Uterus (tissue), 4 donors: ENCODE results near the gene CTCFL. TPM values are rescaled to one million over a fixed set of nuclear protein-coding genes. Genes with fewer than 3 reads are reported as not detected.

Experiments
- DNase-seq, 2 donors: peaks; one replicate each; pipeline ENCODE4 v3.0.0-alpha.2; 2019 to 2020
- H3K27ac ChIP-seq, 2 donors: fragments of 200-600 bp; sonication (generic); 1 replicate in 1 of 2; 2 replicates in 1 of 2; pipeline ENCODE4 v1.5.1; 2016 to 2018
- H3K27me3 ChIP-seq, 2 donors: fragments of 200-600 bp; sonication (generic); one replicate each; pipeline ENCODE4 v1.5.1; 2018 to 2019; ENCODE audit warnings: control low read depth in 1 of 2
- H3K36me3 ChIP-seq, 2 donors: fragments of 200-600 bp; sonication (generic); one replicate each; pipeline ENCODE4 v1.5.1; 2019; ENCODE audit warnings: control low read depth in 1 of 2
- H3K4me1 ChIP-seq, 2 donors: fragments of 200-600 bp; sonication (generic); one replicate each; pipeline ENCODE4 v1.5.1; 2018 to 2019; ENCODE audit warnings: control low read depth in 1 of 2
- H3K4me3 ChIP-seq, 2 donors: fragments of 200-600 bp; sonication (generic); 1 replicate in 1 of 2; 2 replicates in 1 of 2; pipeline ENCODE4 v1.5.1; 2018 to 2019; ENCODE audit warnings: mild to moderate bottlenecking in 1 of 2
- H3K9me3 ChIP-seq, 2 donors: fragments of 200-600 bp; sonication (generic); one replicate each; pipeline ENCODE4 v1.5.1; 2019; ENCODE audit warnings: control low read depth in 1 of 2
- CTCF ChIP-seq, 4 experiments: fragments of 200-600 bp in 2 of 4; fragments of 450-650 bp in 2 of 4; sonication (generic) in 2 of 4; IDR thresholded peaks; one replicate each; pipeline ENCODE4 v1.5.1; 2016 to 2019; ENCODE audit warnings: antibody characterized with exemption in 4 of 4, mild to moderate bottlenecking in 2 of 4, moderate library complexity in 1 of 4
- POLR2A ChIP-seq, 2 donors: fragments of 450-650 bp; IDR thresholded peaks; one replicate each; pipeline ENCODE4 v1.6.1; 2016; ENCODE audit warnings: antibody characterized with exemption in 2 of 2, mild to moderate bottlenecking in 1 of 2, moderate library complexity in 1 of 2
- intact Hi-C: fragments of 100-400 bp; cut with DNase I; formaldehyde crosslinking; loops from one replicate; pipeline ENCODE4 v1.15.1; 2023; ENCODE audit warnings: low total_unique reads
- total RNA-seq, 4 donors: library from RNA; depleted of rRNA in 3 of 4; stranded (reverse); fragments of >200 nt in 3 of 4; gene quantifications; one replicate each; pipeline versions ENCODE4 v1.1.0 to v1.2.4, GENCODE V29; 2014 to 2023
- donor health status: DM: yes; HTN: yes; CAD: no.

CTCFL gene
- total RNA-seq, 4 donors from 2014 or later = 0.07 TPM; not detected in 3

- Histone ChIP-seq H3K36me3 (no peaks in the 10 kb centered on the region), H3K4me3 (no peak overlapping the region), H3K4me1 (no peaks in the 10 kb centered on the region), H3K9me3 (no peaks in the 10 kb centered on the region), H3K27me3 (no peaks in the 10 kb centered on the region), H3K27ac (no peak overlapping the region)
- TF ChIP-seq POLR2A (IDR thresholded peaks at IDR 0.05) (no peak), CTCF (IDR thresholded peaks at IDR 0.05) (no peak)
- intact Hi-C loops = no loop called here
- no peak for DNase-seq
Measured at GRCh38 chr20:57530327-57530981, 5.5 kb upstream of the CTCFL start.

- intact Hi-C loops = loop anchor here (5.0 kb wide), 1 partner anchor 57 kb away; no protein-coding TSS in a partner anchor
- Histone ChIP-seq H3K4me1 (no peaks in the 10 kb centered on the region), H3K4me3 (no peak overlapping the region), H3K36me3 (no peaks in the 10 kb centered on the region), H3K27me3 (no peaks in the 10 kb centered on the region), H3K27ac (no peak overlapping the region), H3K9me3 (no peaks in the 10 kb centered on the region)
- DNase-seq = no peak
- TF ChIP-seq CTCF (IDR thresholded peaks at IDR 0.05) (no peak), POLR2A (IDR thresholded peaks at IDR 0.05) (no peak)
Measured at GRCh38 chr20:57529810-57530209, 4.9 kb upstream of the CTCFL start.

- Histone ChIP-seq H3K27me3 (no peaks in the 10 kb centered on the region), H3K36me3 (no peaks in the 10 kb centered on the region), H3K27ac (no peak overlapping the region), H3K4me3 (no peak overlapping the region), H3K4me1 (no peaks in the 10 kb centered on the region), H3K9me3 (no peaks in the 10 kb centered on the region)
- no peak for DNase-seq
- TF ChIP-seq POLR2A (IDR thresholded peaks at IDR 0.05) (no peak), CTCF (IDR thresholded peaks at IDR 0.05) (no peak)
- intact Hi-C loops = loop anchor here (5.0 kb wide), 1 partner anchor 58 kb away; no protein-coding TSS in a partner anchor
Measured at GRCh38 chr20:57529160-57529585, 4.2 kb upstream of the CTCFL start.

- no peaks in the 10 kb centered on the region for H3K4me1 ChIP-seq
- H3K36me3 ChIP-seq = no peaks in the 10 kb centered on the region
- H3K27ac ChIP-seq = no peak overlapping the region
- no peaks in the 10 kb centered on the region for H3K9me3 ChIP-seq
- no peaks in the 10 kb centered on the region for H3K27me3 ChIP-seq
- no peak for TF ChIP-seq CTCF (IDR thresholded peaks at IDR 0.05)
- intact Hi-C loops = loop anchor here (5.0 kb wide), 1 partner anchor 59 kb away; no protein-coding TSS in a partner anchor
- no peak overlapping the region for H3K4me3 ChIP-seq
- no peak for DNase-seq
Measured at GRCh38 chr20:57528148-57528547, 3.2 kb upstream of the CTCFL start.

GRCh38 chr20:57527728-57528127 lies 2.8 kb upstream of the CTCFL start:
- Histone ChIP-seq H3K9me3 (no peaks in the 10 kb centered on the region), H3K4me1 (no peaks in the 10 kb centered on the region), H3K4me3 (no peak overlapping the region), H3K27me3 (no peaks in the 10 kb centered on the region), H3K27ac (no peak overlapping the region), H3K36me3 (no peaks in the 10 kb centered on the region)
- intact Hi-C loops = loop anchor here (5.0 kb wide), 1 partner anchor 60 kb away; no protein-coding TSS in a partner anchor
- DNase-seq = no peak
- no peak for TF ChIP-seq POLR2A (IDR thresholded peaks at IDR 0.05)
- TF ChIP-seq CTCF (IDR thresholded peaks at IDR 0.05) = no peak
